RWPE1 (cell line): ENCODE measurements around the gene GPR141.

Source experiments
- CTCF ChIA-PET: fragments of 350-600 bp; sonication (Branson Sonifier 250); formaldehyde crosslinking; extraction: SDS; loops from one replicate; lab custom pipeline; 2021; lab: Yijun Ruan, JAX
- POLR2A ChIA-PET: fragments of 400-600 bp; formaldehyde crosslinking; extraction: SDS; loops from one replicate; lab custom pipeline; 2020; ENCODE audit warnings: antibody characterized with exemption; ENCODE audit not compliant: low non-redundant PET; lab: Yijun Ruan, JAX
- DNase-seq: peaks from one replicate; pipeline ENCODE4 v3.0.0; 2012; ENCODE audit warnings: low spot score
- H3K27ac ChIP-seq: fragments of 450-650 bp; 2 replicates; pipeline ENCODE4 v1.5.1; 2017
- TF ChIP-seq, protein P1 (sequence below): fragments of 450-650 bp; conservative IDR thresholded peaks from 2 replicates; pipeline ENCODE4 v1.5.1; 2017; ENCODE audit warnings: low read depth, mild to moderate bottlenecking

Gene GPR141

DNA sequence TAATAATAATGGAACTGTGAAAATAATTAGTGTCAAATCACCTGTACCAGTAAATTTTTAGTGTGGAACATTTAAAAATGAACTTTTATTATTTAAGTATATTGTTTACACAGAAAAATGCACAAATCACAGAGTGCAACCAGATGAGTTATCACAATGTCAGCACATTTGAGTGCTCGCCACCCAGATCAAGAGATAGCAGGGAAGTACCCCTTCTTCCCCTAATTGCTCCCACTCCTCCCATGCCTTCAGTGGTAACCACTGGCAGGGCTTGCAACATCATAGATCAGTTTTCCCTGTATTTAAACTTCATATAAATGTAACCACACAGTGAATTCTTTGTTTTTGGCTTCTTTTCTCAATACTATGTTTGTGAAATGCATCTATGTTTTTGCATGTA, 7.8 kb upstream of the GPR141 start:
- CTCF ChIA-PET: no interaction called here
- H3K27ac ChIP-seq: no peak overlapping the region
- TF ChIP-seq, protein P1, sequence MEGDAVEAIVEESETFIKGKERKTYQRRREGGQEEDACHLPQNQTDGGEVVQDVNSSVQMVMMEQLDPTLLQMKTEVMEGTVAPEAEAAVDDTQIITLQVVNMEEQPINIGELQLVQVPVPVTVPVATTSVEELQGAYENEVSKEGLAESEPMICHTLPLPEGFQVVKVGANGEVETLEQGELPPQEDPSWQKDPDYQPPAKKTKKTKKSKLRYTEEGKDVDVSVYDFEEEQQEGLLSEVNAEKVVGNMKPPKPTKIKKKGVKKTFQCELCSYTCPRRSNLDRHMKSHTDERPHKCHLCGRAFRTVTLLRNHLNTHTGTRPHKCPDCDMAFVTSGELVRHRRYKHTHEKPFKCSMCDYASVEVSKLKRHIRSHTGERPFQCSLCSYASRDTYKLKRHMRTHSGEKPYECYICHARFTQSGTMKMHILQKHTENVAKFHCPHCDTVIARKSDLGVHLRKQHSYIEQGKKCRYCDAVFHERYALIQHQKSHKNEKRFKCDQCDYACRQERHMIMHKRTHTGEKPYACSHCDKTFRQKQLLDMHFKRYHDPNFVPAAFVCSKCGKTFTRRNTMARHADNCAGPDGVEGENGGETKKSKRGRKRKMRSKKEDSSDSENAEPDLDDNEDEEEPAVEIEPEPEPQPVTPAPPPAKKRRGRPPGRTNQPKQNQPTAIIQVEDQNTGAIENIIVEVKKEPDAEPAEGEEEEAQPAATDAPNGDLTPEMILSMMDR: no peak
- POLR2A ChIA-PET: no interaction called here
- DNase-seq: no peak

DNA sequence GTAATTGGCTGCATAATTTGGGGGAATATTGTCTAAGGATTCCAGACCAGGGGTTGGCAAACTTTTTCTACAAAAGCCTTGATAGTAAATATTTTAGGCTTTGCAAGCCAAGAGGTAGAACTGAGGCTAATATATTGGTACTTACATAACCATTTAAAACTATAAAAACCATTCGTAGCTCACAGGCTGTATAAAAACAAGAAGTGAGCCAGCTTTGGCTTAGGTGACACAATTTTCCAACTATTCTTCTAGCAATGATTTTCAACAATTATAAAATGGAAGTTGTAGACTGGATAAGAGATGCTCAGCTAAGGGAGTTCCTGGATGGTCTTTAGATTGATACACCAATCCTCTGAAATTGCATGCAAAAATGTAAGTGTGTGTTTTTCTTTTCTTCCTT, 1.4 kb downstream of the GPR141 start:
- no peak overlapping the region for H3K27ac ChIP-seq
- no peak for DNase-seq
- ChIA-PET POLR2A (no interaction called here), CTCF (interaction anchor here (0.6 kb wide), 1 partner anchor 790 kb away, joined by 3 read pairs; no protein-coding TSS in a partner anchor)
- TF ChIP-seq, protein P1: no peak

DNA sequence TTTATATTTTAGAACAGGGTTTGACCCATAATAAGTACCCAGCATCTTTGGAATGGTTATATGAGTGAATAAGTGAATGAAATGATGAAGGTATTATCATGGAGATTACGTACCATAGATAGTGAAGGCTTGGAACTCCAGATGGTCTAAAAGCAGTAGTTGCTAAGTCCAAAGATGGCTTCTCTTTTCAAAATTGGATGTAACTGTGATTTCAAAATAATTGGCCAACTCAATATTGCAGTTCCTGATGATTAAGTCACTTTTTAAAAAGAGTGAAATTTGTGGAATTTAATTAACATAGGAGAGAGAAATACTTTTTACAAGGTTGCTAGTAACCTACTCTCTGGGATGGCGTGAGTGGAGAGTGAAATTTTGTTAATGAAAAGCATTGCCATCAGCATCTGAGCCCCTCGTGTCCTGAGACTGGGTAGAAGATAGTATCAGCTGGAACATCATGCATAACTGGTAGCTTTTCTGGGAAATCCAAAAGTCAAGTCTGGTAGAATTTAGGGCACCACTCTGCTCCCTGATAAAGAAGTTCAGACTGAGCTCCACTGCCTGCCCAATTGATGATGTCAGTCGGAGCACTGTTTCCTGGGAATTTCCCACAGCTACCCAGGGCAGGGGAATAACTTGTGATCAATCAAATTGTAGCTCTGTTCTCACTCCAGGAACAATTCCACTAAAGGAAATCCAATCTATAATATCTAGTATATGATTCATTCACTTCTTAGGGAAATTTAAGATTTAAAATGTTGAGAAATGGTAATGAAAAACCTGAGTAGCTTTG, 3.2 kb downstream of the GPR141 start:
- ChIA-PET POLR2A (no interaction called here), CTCF (no interaction called here)
- TF ChIP-seq, protein P1: no peak
- H3K27ac ChIP-seq: no peak overlapping the region
- no peak for DNase-seq

DNA sequence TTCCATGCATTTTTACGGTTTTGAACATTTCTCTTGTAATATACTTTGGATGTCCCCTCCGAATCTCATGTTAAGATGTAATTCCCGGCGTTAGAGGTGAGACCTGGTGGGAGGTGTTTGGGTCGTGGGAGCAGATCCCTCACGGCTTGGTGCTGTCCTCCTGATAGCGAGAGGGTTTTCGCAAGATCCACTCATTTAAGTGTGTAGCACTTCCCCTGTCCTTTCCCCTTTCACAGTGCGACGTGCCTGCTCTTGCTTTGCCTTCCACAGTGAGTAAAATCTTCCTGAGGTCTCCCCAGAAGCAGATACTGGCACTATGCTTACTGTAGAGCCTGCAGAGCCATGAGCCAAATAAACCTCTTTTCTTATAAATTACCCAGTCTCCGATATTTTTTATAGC, 6.6 kb downstream of the GPR141 start:
- TF ChIP-seq, protein P1: no peak
- CTCF ChIA-PET: no interaction called here
- POLR2A ChIA-PET: no interaction called here
- no peak for DNase-seq
- H3K27ac ChIP-seq: no peak overlapping the region

DNA sequence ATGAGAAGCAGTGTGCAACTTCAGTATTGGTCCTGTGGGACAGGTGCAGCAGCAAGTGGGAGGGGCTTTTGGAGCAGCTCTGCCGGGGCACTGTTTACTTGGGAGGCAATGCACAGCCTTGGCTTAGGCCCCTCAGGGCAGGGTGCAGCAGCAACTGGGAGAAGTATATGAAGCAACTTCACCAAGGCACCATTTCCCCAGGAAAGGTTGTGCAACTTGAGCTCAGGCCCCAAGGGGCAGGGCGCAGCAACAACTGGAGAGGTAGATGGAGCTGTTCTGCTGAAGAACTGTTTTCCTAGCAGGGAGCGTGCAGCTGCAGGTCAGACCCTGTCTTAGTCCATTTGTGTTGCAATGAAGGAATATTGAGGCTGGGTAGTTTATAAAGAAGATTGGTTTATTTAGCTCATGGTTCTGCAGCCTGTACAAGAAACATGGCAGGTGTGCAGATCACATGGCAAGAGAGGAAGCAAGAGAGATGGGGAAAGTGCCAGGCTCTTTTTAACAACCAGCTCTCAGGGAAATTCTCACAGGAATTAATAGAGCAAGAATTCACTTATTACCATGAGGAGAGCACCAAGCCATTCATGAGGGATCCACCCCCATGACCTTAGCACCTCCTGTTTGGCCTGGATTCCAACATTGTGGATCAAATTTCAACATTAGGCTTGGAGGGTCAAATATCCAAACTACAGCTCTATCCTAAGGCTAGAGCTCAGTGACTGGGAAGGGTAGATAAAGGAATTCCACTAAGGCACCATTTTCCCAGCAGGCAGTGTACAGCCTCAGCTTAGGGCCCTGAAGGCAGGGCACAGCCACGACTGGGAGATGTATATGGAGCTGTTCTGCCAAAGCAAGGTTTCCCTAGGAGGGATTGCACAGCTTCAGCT, 10.9 kb downstream of the GPR141 start:
- TF ChIP-seq, protein P1: no peak
- no peak overlapping the region for H3K27ac ChIP-seq
- no peak for DNase-seq
- ChIA-PET CTCF (interaction anchor here (0.6 kb wide), 1 partner anchor 417 kb away, joined by 4 read pairs; no protein-coding TSS in a partner anchor), POLR2A (no interaction called here)

GRCh38 chr7:37698276-37698675, 14.7 kb downstream of the GPR141 start:
- H3K27ac ChIP-seq: no peak overlapping the region
- CTCF ChIA-PET: no interaction called here
- TF ChIP-seq, protein P1: no peak
- POLR2A ChIA-PET: no interaction called here
- DNase-seq: no peak
